HUES6 (cell line): ENCODE measurements around the gene AFAP1L2.

Experiments
- H3K27ac ChIP-seq: 2 replicates; pipeline ENCODE4 v1.7.0; 2013; ENCODE audit warnings: low read depth, mild to moderate bottlenecking, low read length, inconsistent platforms
- H3K27me3 ChIP-seq: 2 replicates; pipeline ENCODE4 v1.6.1; 2013; ENCODE audit warnings: low read length; ENCODE audit not compliant: control insufficient read depth, insufficient read depth
- H3K36me3 ChIP-seq: 2 replicates; pipeline ENCODE4 v1.6.1; 2013; ENCODE audit warnings: low read length; ENCODE audit not compliant: control insufficient read depth, insufficient read depth
- H3K4me1 ChIP-seq: 2 replicates; pipeline ENCODE4 v1.6.1; 2013; ENCODE audit warnings: low read length; ENCODE audit not compliant: control insufficient read depth, insufficient read depth
- H3K4me3 ChIP-seq: 2 replicates; pipeline ENCODE4 v1.5.1; 2013; ENCODE audit warnings: low read depth, low read length
- H3K9ac ChIP-seq: one replicate; pipeline ENCODE4 v1.6.1; 2013; ENCODE audit warnings: mild to moderate bottlenecking, low read length
- H3K9me3 ChIP-seq: 2 replicates; pipeline ENCODE4 v1.6.1; 2013; ENCODE audit warnings: low read depth, low read length; ENCODE audit not compliant: control insufficient read depth, insufficient read depth

Gene AFAP1L2

GRCh38 chr10:114278140-114278883, 126.0 kb downstream of the AFAP1L2 start:
- Histone ChIP-seq H3K4me3 (no peak overlapping the region), H3K9me3 (no peaks in the 10 kb centered on the region), H3K27ac (no peak overlapping the region), H3K27me3 (no peaks in the 10 kb centered on the region), H3K36me3 (no peaks in the 10 kb centered on the region), H3K4me1 (no peaks in the 10 kb centered on the region; the same call in 1 of the 2 replicates), H3K9ac (no peak overlapping the region)

- Histone ChIP-seq H3K36me3 (no peaks in the 10 kb centered on the region), H3K27me3 (no peaks in the 10 kb centered on the region), H3K27ac (no peak overlapping the region), H3K4me3 (no peak overlapping the region), H3K4me1 (no peaks in the 10 kb centered on the region; the same call in 1 of the 2 replicates), H3K9ac (no peak overlapping the region), H3K9me3 (no peaks in the 10 kb centered on the region)
Observed at GRCh38 chr10:114276671-114277070, 127.6 kb downstream of the AFAP1L2 start.

- H3K27ac ChIP-seq, result no peak overlapping the region
- H3K4me3 ChIP-seq, result no peak overlapping the region
- no peaks in the 10 kb centered on the region for H3K27me3 ChIP-seq
- H3K36me3 ChIP-seq, result no peaks in the 10 kb centered on the region
- no peaks in the 10 kb centered on the region; the same call in 1 of the 2 replicates for H3K4me1 ChIP-seq
- no peak overlapping the region for H3K9ac ChIP-seq
- H3K9me3 ChIP-seq, result no peaks in the 10 kb centered on the region
Observed at GRCh38 chr10:114276066-114276465, 128.2 kb downstream of the AFAP1L2 start.

GRCh38 chr10:114274616-114275453, 129.5 kb downstream of the AFAP1L2 start:
- Histone ChIP-seq H3K4me1 (no peaks in the 10 kb centered on the region; the same call in 1 of the 2 replicates), H3K9me3 (no peaks in the 10 kb centered on the region), H3K27ac (no peak overlapping the region), H3K27me3 (no peaks in the 10 kb centered on the region), H3K36me3 (no peaks in the 10 kb centered on the region), H3K4me3 (no peak overlapping the region), H3K9ac (no peak overlapping the region)

GRCh38 chr10:114273910-114274309, 130.4 kb downstream of the AFAP1L2 start:
- Histone ChIP-seq H3K4me1 (no peaks in the 10 kb centered on the region; the same call in 1 of the 2 replicates), H3K4me3 (no peak overlapping the region), H3K36me3 (no peaks in the 10 kb centered on the region), H3K9ac (no peak overlapping the region), H3K9me3 (no peaks in the 10 kb centered on the region), H3K27me3 (no peaks in the 10 kb centered on the region), H3K27ac (no peak overlapping the region)

GRCh38 chr10:114272696-114273095, 131.6 kb downstream of the AFAP1L2 start:
- Histone ChIP-seq H3K9ac (no peak overlapping the region), H3K4me1 (no peaks in the 10 kb centered on the region; the same call in 1 of the 2 replicates), H3K27me3 (no peaks in the 10 kb centered on the region)

GRCh38 chr10:114271779-114272167, 132.5 kb downstream of the AFAP1L2 start:
- H3K9ac ChIP-seq, result no peak overlapping the region
- no peaks in the 10 kb centered on the region for H3K36me3 ChIP-seq
- H3K4me3 ChIP-seq, result no peak overlapping the region
- H3K27me3 ChIP-seq, result no peaks in the 10 kb centered on the region
- no peak overlapping the region for H3K27ac ChIP-seq
- H3K4me1 ChIP-seq, result no peaks in the 10 kb centered on the region; the same call in 1 of the 2 replicates
- H3K9me3 ChIP-seq, result no peaks in the 10 kb centered on the region

More at GRCh38 chr10:114272696-114273095, 131.6 kb downstream of the AFAP1L2 start:
- H3K9me3 ChIP-seq, result no peaks in the 10 kb centered on the region
- H3K27ac ChIP-seq, result no peak overlapping the region
- H3K4me3 ChIP-seq, result no peak overlapping the region
- no peaks in the 10 kb centered on the region for H3K36me3 ChIP-seq

GRCh38 chr10:114271075-114271778, 133.1 kb downstream of the AFAP1L2 start:
- H3K4me1 ChIP-seq, result peaks cover 4% of the 10 kb centered on the region; the same call in 1 of the 2 replicates
- no peak overlapping the region for H3K4me3 ChIP-seq
- no peaks in the 10 kb centered on the region for H3K27me3 ChIP-seq
- no peaks in the 10 kb centered on the region for H3K36me3 ChIP-seq
- H3K9ac ChIP-seq, result no peak overlapping the region
- H3K27ac ChIP-seq, result no peak overlapping the region
- no peaks in the 10 kb centered on the region for H3K9me3 ChIP-seq

- no peaks in the 10 kb centered on the region for H3K27me3 ChIP-seq
- no peaks in the 10 kb centered on the region for H3K9me3 ChIP-seq
- no peak overlapping the region for H3K27ac ChIP-seq
- no peak overlapping the region for H3K9ac ChIP-seq
- no peak overlapping the region for H3K4me3 ChIP-seq
- H3K4me1 ChIP-seq, result peaks cover 8% of the 10 kb centered on the region; the same call in 1 of the 2 replicates
- no peaks in the 10 kb centered on the region for H3K36me3 ChIP-seq
Observed at GRCh38 chr10:114266521-114266920, 137.8 kb downstream of the AFAP1L2 start.

- H3K9ac ChIP-seq, result no peak overlapping the region
- H3K27ac ChIP-seq, result no peak overlapping the region
- H3K27me3 ChIP-seq, result no peaks in the 10 kb centered on the region
- H3K9me3 ChIP-seq, result no peaks in the 10 kb centered on the region
- peaks cover 8% of the 10 kb centered on the region; the same call in 1 of the 2 replicates for H3K4me1 ChIP-seq
- H3K4me3 ChIP-seq, result no peak overlapping the region
- H3K36me3 ChIP-seq, result no peaks in the 10 kb centered on the region
Observed at GRCh38 chr10:114265392-114266053, 138.8 kb downstream of the AFAP1L2 start.
